ENCODE data around the gene SULT1A2.
"Not testable (repeated sequence)": the region's sequence is repeated elsewhere in the genome, so short reads cannot be mapped to it uniquely, and the experiment has no call there.

SULT1A2 gene

DNA sequence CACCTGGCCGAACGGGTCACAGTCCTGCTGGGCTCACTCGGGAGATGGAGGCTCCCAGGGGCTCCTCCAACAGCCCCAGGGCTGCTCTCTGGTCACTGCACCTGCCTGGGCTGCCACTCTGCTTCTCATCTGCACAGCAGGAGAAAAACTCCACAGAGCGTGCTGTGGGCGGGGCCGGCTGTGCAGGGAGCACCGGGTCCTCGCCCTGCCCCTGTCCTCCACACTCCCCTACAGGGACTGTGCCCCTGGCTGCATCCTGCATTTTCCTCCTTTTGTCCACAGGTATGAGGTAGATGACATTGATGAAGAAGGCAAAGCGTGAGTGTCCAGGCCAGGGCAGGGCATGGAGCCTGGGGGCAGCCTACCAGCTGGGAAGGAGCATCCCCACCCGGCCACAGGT is 5.2 kb upstream of the SULT1A2 start:
- H3K9me3 ChIP-seq (ENCODE audit: control insufficient read depth, low read length); H3K27ac ChIP-seq (ENCODE audit: insufficient read depth, low read depth, low read length, poor library complexity, severe bottlenecking); H3K27me3 ChIP-seq (ENCODE audit: control insufficient read depth, insufficient read depth, low read length, poor library complexity, severe bottlenecking); H3K36me3 ChIP-seq (ENCODE audit: control insufficient read depth, insufficient read depth, low read length); H3K4me1 ChIP-seq (ENCODE audit: control insufficient read depth, insufficient read depth, low read length); H3K4me3 ChIP-seq (ENCODE audit: insufficient read depth, low read depth, low read length): not testable (repeated sequence)
- WGBS, 2 experiments = 76 to 83% methylated on average over 3 to 5 of the region's 10 CpGs

DNA sequence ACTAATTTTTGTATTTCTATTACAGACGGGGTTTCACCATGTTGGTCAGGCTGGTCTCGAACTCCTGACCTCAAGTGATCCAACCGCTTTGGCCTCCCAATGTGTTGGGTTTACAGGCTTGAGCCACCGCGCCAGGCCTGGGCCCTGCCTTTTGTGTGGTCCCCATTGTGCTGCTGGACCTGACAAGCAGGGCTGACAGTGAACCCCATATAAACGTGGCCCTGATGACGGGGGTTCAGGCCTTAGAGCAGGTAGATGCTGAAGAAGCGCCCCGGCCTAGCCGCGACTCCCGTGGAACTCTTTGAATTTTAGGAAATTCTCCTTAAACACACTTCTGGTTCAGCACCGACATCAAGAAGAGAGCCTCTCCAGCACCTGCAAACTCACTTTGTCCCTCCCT is 4.7 kb upstream of the SULT1A2 start:
- H3K36me3 ChIP-seq (ENCODE audit: control insufficient read depth, insufficient read depth, low read length); H3K27me3 ChIP-seq (ENCODE audit: control insufficient read depth, insufficient read depth, low read length, poor library complexity, severe bottlenecking); H3K9me3 ChIP-seq (ENCODE audit: control insufficient read depth, low read length); H3K27ac ChIP-seq (ENCODE audit: insufficient read depth, low read depth, low read length, poor library complexity, severe bottlenecking); H3K4me3 ChIP-seq (ENCODE audit: insufficient read depth, low read depth, low read length): not testable (repeated sequence)
- 95 to 97% methylated on average over 11 of the region's 13 CpGs for WGBS, 2 experiments
- H3K4me1 ChIP-seq (ENCODE audit: control insufficient read depth, insufficient read depth, low read length) = peaks cover 12% of the 10 kb centered on the region

DNA sequence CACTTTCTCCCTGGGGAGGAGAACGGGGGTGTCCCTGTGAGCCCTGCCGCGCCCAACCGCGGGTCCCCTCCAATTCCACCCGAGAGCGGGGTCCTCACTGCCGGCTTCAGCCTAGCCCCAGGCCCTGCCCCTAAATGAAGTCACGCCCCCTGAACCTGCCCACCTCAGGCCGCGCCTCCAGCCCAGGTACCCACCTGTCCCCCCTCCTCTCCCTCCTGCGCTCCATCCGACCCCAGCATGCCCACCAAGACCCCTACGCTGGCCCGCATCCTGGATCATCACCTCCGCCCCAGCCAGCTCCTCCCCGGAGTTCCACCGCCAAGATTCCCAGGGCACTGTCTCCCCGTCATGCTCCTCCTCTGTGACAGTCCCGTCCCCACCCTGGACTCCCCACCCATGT is 4.1 kb upstream of the SULT1A2 start:
- H3K4me3 ChIP-seq (ENCODE audit: insufficient read depth, low read depth, low read length); H3K27ac ChIP-seq (ENCODE audit: insufficient read depth, low read depth, low read length, poor library complexity, severe bottlenecking); H3K27me3 ChIP-seq (ENCODE audit: control insufficient read depth, insufficient read depth, low read length, poor library complexity, severe bottlenecking); H3K36me3 ChIP-seq (ENCODE audit: control insufficient read depth, insufficient read depth, low read length); H3K9me3 ChIP-seq (ENCODE audit: control insufficient read depth, low read length): not testable (repeated sequence)
- 89% methylated on average over 11 to 13 of the region's 20 CpGs for WGBS, 2 experiments
- peaks cover 12% of the 10 kb centered on the region for H3K4me1 ChIP-seq (ENCODE audit: control insufficient read depth, insufficient read depth, low read length)

DNA sequence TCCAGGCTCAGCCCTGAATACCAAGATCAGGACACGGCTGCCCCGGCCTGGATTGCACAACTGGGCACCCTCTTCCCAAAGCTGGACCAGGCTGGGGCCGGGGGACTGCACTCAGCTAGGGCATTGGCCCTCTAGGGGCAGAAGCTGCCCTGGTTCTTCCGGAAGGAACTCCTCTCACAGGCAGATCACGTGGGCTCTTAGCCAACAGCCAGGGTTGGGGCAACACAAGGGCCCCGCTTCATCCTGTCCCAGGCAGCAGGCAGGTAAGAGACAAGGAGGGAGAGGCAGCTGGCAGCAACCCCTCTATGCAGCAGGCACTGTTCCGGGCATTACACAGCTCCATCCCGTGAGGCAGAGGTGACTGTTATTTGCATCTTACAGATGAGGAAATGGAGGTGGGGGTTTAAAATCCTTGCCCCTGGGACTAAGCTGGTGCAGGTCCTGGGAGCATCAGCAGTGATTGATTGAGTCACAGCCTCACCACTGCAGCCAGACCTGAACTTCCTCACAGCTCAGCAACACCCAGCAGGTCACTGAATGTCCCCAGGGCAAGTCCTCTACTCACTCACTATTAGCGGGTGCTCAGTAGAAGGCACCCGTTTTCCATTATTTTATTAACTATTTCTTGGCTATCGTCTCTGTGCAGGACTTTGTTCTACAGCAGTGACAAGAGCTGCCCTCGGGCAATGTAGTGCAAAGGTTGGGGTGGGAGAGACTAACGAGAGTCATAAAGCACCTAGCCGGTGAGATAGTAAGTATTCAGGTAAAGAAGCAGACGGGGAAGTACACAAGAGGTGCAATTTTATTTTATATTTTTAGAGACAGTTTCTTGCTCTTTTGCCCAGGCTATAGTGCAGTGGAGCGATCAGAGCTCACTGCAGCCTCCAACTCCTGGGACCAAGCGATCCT is 2.8 kb upstream of the SULT1A2 start:
- no CpG with 5 or more reads among the region's 17 CpGs for WGBS, 2 experiments
- H3K27me3 ChIP-seq (ENCODE audit: control insufficient read depth, insufficient read depth, low read length, poor library complexity, severe bottlenecking); H3K4me3 ChIP-seq (ENCODE audit: insufficient read depth, low read depth, low read length); H3K36me3 ChIP-seq (ENCODE audit: control insufficient read depth, insufficient read depth, low read length); H3K9me3 ChIP-seq (ENCODE audit: control insufficient read depth, low read length); H3K27ac ChIP-seq (ENCODE audit: insufficient read depth, low read depth, low read length, poor library complexity, severe bottlenecking): not testable (repeated sequence)
- H3K4me1 ChIP-seq (ENCODE audit: control insufficient read depth, insufficient read depth, low read length) = peaks cover 12% of the 10 kb centered on the region

DNA sequence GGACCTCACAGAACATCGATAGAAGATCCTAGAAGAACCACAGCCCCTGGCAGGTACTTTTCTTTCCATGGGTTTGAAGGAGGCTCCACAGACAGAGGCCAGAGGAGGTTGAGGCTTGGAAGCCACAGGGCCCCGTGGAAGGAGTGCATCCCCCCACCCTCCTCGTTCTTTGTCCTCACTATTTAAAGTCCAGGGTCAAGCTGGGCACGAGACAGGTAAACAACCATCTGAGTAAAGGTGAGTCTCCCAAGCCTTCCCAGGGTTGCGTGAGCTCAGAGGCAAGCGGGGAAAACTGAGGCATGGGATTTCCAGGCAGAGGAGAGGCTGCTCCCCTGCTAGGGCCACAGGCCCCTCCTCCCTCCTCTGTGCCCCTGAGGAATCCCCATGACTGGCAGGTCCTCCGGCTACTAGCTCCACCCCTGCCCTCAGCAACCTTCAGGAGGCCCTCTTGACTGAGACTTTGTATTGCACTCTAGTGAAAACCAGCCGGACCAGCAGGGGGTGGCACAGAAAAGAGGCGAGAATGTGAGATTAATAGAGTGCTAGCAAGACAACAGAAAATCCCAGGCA is 927 bp upstream of the SULT1A2 start:
- peaks cover 12% of the 10 kb centered on the region for H3K4me1 ChIP-seq (ENCODE audit: control insufficient read depth, insufficient read depth, low read length)
- H3K4me3 ChIP-seq (ENCODE audit: insufficient read depth, low read depth, low read length) = no peak overlapping the region
- 76 to 79% methylated on average over 9 of the region's 9 CpGs for WGBS, 2 experiments
- no peaks in the 10 kb centered on the region for H3K9me3 ChIP-seq (ENCODE audit: control insufficient read depth, low read length)
- no peaks in the 10 kb centered on the region for H3K27me3 ChIP-seq (ENCODE audit: control insufficient read depth, insufficient read depth, low read length, poor library complexity, severe bottlenecking)
- no peak overlapping the region for H3K27ac ChIP-seq (ENCODE audit: insufficient read depth, low read depth, low read length, poor library complexity, severe bottlenecking)
- no peaks in the 10 kb centered on the region for H3K36me3 ChIP-seq (ENCODE audit: control insufficient read depth, insufficient read depth, low read length)

DNA sequence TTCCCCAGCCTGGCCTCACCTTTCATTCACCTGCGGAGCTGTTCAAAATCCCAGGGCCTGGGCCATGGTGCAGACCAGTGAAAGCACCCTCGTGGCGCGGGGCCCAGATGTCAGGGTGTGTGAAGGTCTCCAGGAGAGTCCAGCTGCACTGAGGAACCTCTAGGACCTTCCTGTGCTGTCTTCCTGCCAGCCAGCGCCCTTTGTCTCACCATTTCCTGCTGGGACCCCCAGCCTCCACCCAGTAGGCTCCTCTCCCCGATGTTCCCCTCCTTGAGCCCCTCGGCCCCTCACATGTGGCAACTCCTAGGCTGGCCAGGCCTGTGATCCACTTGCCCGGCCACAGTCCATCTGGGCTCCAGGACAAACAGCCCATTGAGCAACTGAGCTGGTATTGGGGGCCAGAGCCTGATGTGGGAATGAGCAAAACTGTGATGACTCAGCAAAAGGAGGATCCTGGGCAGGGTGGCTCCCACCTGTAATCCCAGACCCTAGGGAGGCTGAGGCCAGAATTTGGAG is 677 bp downstream of the SULT1A2 start:
- no peaks in the 10 kb centered on the region for H3K9me3 ChIP-seq (ENCODE audit: control insufficient read depth, low read length)
- H3K4me3 ChIP-seq (ENCODE audit: insufficient read depth, low read depth, low read length) = no peak overlapping the region
- no peaks in the 10 kb centered on the region for H3K36me3 ChIP-seq (ENCODE audit: control insufficient read depth, insufficient read depth, low read length)
- no peaks in the 10 kb centered on the region for H3K27me3 ChIP-seq (ENCODE audit: control insufficient read depth, insufficient read depth, low read length, poor library complexity, severe bottlenecking)
- peaks cover 12% of the 10 kb centered on the region for H3K4me1 ChIP-seq (ENCODE audit: control insufficient read depth, insufficient read depth, low read length)
- no peak overlapping the region for H3K27ac ChIP-seq (ENCODE audit: insufficient read depth, low read depth, low read length, poor library complexity, severe bottlenecking)
- 83 to 88% methylated on average over 8 of the region's 8 CpGs for WGBS, 2 experiments

DNA sequence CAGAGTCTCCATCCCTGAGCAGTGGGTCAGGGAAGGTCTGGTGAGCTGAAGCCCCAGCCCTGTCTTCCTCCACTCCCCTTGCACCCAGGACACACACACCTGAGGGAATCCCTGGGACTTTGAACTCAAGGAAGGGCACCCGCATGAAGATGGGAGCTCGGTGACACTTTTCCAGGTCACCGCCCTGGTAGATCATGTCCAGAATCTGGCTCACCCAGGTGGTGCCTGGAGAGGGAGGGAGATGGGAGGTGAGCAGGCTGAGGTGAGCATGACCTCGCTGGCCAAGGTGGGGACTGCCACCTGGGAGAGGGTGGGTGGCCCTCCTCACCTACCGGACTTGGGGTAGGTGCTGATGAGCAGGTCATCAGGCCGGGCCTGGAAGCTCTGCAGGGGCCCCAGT is 1.4 kb downstream of the SULT1A2 start:
- WGBS, 2 experiments = 98% methylated on average over 4 to 5 of the region's 6 CpGs
- not testable (repeated sequence) for H3K27me3 ChIP-seq (ENCODE audit: control insufficient read depth, insufficient read depth, low read length, poor library complexity, severe bottlenecking); H3K9me3 ChIP-seq (ENCODE audit: control insufficient read depth, low read length); H3K27ac ChIP-seq (ENCODE audit: insufficient read depth, low read depth, low read length, poor library complexity, severe bottlenecking); H3K36me3 ChIP-seq (ENCODE audit: control insufficient read depth, insufficient read depth, low read length); H3K4me3 ChIP-seq (ENCODE audit: insufficient read depth, low read depth, low read length)
- peaks cover 12% of the 10 kb centered on the region for H3K4me1 ChIP-seq (ENCODE audit: control insufficient read depth, insufficient read depth, low read length)

DNA sequence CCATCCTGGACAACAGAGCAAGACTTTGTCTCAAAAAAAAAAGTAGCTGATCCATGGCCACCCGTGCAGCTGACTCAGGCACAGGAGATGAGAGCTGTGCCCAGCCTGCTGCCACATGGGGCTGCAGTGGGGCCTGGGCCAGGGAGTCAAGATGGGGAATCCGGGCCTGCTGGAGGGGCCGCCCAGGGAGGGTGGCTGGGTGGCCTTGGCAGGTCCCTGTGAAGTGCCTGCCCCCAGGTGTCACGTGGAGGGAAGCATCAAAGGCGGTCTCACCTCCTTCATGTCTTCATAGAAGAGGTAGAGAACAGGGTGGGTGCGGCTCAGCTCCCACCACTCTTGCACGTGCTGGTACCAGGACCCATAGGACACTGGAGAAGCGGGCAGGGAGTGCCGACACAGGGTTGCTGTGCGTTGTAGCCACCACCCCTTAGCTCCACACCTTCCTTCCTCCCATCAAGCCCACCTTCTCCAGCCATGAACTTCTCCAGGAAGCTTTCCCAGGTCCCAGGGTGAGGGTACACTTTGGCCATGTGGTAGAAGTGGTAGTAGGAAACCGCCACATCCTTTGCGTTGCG is 3.8 kb downstream of the SULT1A2 start:
- 92 to 95% methylated on average over 12 to 13 of the region's 13 CpGs for WGBS, 2 experiments

DNA sequence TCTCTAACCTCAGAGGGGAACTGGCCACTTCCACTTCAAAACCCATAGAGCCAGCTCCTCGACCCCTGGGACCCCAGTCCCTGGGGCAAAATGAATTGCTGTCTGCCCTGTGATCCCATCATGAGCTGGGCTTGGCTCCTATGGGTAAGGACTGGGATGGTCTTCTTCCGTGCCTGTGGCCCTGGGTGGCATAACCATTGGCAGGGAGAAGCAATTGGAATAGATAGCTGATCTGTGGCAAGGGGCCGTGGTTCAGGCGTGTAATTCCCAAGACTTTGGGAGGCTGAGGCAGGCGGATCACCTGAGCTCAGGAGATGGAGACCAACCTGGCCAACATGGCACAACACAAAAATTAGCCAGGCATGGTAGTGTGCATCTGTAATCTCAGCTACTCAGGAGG is 4.3 kb downstream of the SULT1A2 start:
- Histone ChIP-seq H3K27ac (ENCODE audit: insufficient read depth, low read depth, low read length, poor library complexity, severe bottlenecking) (no peak overlapping the region), H3K27me3 (ENCODE audit: control insufficient read depth, insufficient read depth, low read length, poor library complexity, severe bottlenecking) (no peaks in the 10 kb centered on the region), H3K36me3 (ENCODE audit: control insufficient read depth, insufficient read depth, low read length) (peaks cover 7% of the 10 kb centered on the region), H3K4me3 (ENCODE audit: insufficient read depth, low read depth, low read length) (no peak overlapping the region), H3K4me1 (ENCODE audit: control insufficient read depth, insufficient read depth, low read length) (peaks cover 8% of the 10 kb centered on the region), H3K9me3 (ENCODE audit: control insufficient read depth, low read length) (no peaks in the 10 kb centered on the region)
- 94 to 96% methylated on average over 5 of the region's 5 CpGs for WGBS, 2 experiments

More for the DNA sequence above, 3.8 kb downstream of the SULT1A2 start:
- H3K9me3 ChIP-seq (ENCODE audit: control insufficient read depth, low read length) = no peaks in the 10 kb centered on the region
- no peaks in the 10 kb centered on the region for H3K27me3 ChIP-seq (ENCODE audit: control insufficient read depth, insufficient read depth, low read length, poor library complexity, severe bottlenecking)
- no peak overlapping the region for H3K4me3 ChIP-seq (ENCODE audit: insufficient read depth, low read depth, low read length)
- H3K36me3 ChIP-seq (ENCODE audit: control insufficient read depth, insufficient read depth, low read length) = peaks cover 7% of the 10 kb centered on the region
- H3K4me1 ChIP-seq (ENCODE audit: control insufficient read depth, insufficient read depth, low read length) = peaks cover 12% of the 10 kb centered on the region
- no peak overlapping the region for H3K27ac ChIP-seq (ENCODE audit: insufficient read depth, low read depth, low read length, poor library complexity, severe bottlenecking)

DNA sequence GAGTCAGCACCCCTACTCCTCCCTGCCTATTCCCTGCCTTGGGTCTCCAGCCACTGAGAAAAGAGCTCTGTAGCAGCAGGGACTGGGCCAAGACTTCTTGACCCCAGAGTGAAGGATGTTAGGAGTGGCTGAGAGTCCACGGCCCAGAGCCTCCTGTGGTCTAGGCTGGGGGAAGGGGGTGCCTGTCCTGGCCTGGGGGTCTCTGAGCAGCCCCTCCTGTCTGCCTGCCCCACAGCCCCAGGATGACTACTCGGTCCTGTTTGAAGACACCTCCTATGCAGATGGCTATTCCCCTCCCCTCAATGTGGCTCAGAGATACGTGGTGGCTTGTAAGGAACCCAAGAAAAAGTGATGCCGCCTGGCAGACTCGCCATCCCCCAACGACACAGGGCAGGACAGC is 5.5 kb downstream of the SULT1A2 start:
- no peaks in the 10 kb centered on the region for H3K4me1 ChIP-seq (ENCODE audit: control insufficient read depth, insufficient read depth, low read length)
- no peaks in the 10 kb centered on the region for H3K9me3 ChIP-seq (ENCODE audit: control insufficient read depth, low read length)
- H3K27ac ChIP-seq (ENCODE audit: insufficient read depth, low read depth, low read length, poor library complexity, severe bottlenecking) = no peak overlapping the region
- no peaks in the 10 kb centered on the region for H3K27me3 ChIP-seq (ENCODE audit: control insufficient read depth, insufficient read depth, low read length, poor library complexity, severe bottlenecking)
- H3K36me3 ChIP-seq (ENCODE audit: control insufficient read depth, insufficient read depth, low read length) = peaks cover 7% of the 10 kb centered on the region
- no peak overlapping the region for H3K4me3 ChIP-seq (ENCODE audit: insufficient read depth, low read depth, low read length)
- 94 to 95% methylated on average over 6 of the region's 6 CpGs for WGBS, 2 experiments
